ENCODE data around the gene EGFR.

Gene EGFR

GRCh38 chr7:55258631-55259030 is 239.8 kb downstream of the EGFR start:
- DNase-seq = no peak

DNA sequence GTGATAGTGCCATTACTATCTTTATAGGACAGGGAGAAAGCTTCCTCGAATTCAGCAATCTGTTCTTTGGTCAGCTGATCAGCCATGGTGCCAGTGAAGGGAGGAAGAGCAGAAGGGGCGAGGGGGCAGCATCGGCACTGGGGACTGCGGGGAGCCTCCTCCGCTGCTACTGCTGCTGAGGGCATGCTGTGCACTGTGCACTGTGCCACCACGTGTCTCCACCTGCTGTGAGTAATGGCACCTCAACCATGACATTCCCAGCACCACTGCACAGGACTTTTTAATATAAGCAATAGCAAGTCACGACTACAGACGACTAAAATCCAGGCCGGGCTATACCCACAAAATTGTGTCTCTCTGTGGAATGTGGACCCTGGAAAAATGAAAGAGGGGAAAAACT is 241.4 kb downstream of the EGFR start:
- DNase-seq = no peak

GRCh38 chr7:55260676-55261385 is 242.0 kb downstream of the EGFR start:
- no peak for DNase-seq
